HepG2 (cell line): ENCODE data around the gene CTIF. TPM values are rescaled to one million over a fixed set of nuclear protein-coding genes. Genes with fewer than 3 reads are reported as not detected.

ENCODE experiments used
- ATAC-seq: fragments of 200-7000 bp; cut with Tn5 transposase; 3 replicates; pipeline ENCODE4 v1.9.1; 2020; ENCODE audit warnings: mild to moderate bottlenecking, moderate library complexity
- BruUV-seq: library from RNA; stranded (reverse); fragments of 400-500 nt; replicated peaks from 2 replicates; lab custom pipeline; 2021; lab: Mats Ljungman, UMichigan
- CTCF ChIA-PET: fragments of 300-600 bp; formaldehyde crosslinking; extraction: SDS; loops from one replicate; lab custom pipeline; 2021; ENCODE audit warnings: low total read pairs, inconsistent platforms, low intra/inter-chr PET ratio; lab: Yijun Ruan, JAX
- POLR2A ChIA-PET: fragments of 350-600 bp; sonication (Branson Sonifier 250); formaldehyde crosslinking; loops from one replicate; lab custom pipeline; 2020; ENCODE audit warnings: antibody characterized with exemption, inconsistent platforms; lab: Yijun Ruan, JAX
- DNase-seq: peaks from one replicate; pipeline ENCODE4 v3.0.0-alpha.2; 2015; ENCODE audit warnings: low spot score
- FAIRE-seq: peaks from 3 replicates; lab custom pipeline; 2011; peaks lifted over from hg19 to GRCh38; lab: Jason Lieb, UNC
- H2AFZ ChIP-seq: one replicate; pipeline ENCODE4 v1.6.1; 2011; ENCODE audit warnings: low read length, inconsistent platforms
- H3K27ac ChIP-seq: fragments of 300-600 bp; 3 replicates; pipeline ENCODE4 v1.8.0; 2011; ENCODE audit warnings: mixed run types, mild to moderate bottlenecking, mixed read lengths, low read length, inconsistent platforms; ENCODE audit not compliant: insufficient read depth; ENCODE audit errors: extremely low read length
- H3K27me3 ChIP-seq, 2 experiments: fragments of 200-600 bp in 1 of 2; 2 replicates in 1 of 2; 3 replicates in 1 of 2; pipeline versions ENCODE4 v1.6.0 to v1.8.0; 2011; ENCODE audit warnings: low read length in 2 of 2, mild to moderate bottlenecking in 2 of 2, moderate library complexity in 2 of 2, inconsistent platforms in 1 of 2; ENCODE audit not compliant: insufficient read depth in 2 of 2, control insufficient read depth in 1 of 2
- H3K36me3 ChIP-seq, 2 experiments: fragments of 200-600 bp in 1 of 2; replicated peaks in 1 of 2; 2 replicates in 1 of 2; 3 replicates in 1 of 2; pipeline versions ENCODE4 v1.5.1 to v1.8.0; 2011; ENCODE audit warnings: low read length in 2 of 2, inconsistent platforms in 1 of 2; ENCODE audit not compliant: insufficient read depth in 2 of 2, control insufficient read depth in 1 of 2
- H3K4me1 ChIP-seq: 2 replicates; pipeline ENCODE4 v1.5.1; 2012; ENCODE audit warnings: low read length, inconsistent platforms; ENCODE audit not compliant: insufficient read depth
- H3K4me2 ChIP-seq: 2 replicates; pipeline ENCODE4 v1.6.0; 2011; ENCODE audit warnings: low read depth, low read length, inconsistent platforms
- H3K4me3 ChIP-seq, 3 experiments: fragments of 200-600 bp in 1 of 3; sonication (generic), shearing (Covaris generic) in 1 of 3; replicated peaks in 1 of 3; 2 replicates each; pipeline ENCODE4 v1.5.1; 2011 to 2016; ENCODE audit warnings: low read length in 3 of 3, inconsistent platforms in 2 of 3, low read depth in 2 of 3, mild to moderate bottlenecking in 2 of 3, control low read depth in 1 of 3, mixed read lengths in 1 of 3; ENCODE audit not compliant: insufficient read depth in 1 of 3
- H3K79me2 ChIP-seq: one replicate; pipeline ENCODE4 v1.6.1; 2011; ENCODE audit warnings: low read length, inconsistent platforms; ENCODE audit not compliant: insufficient read depth
- H3K9ac ChIP-seq: 2 replicates; pipeline ENCODE4 v1.6.0; 2011; ENCODE audit warnings: mild to moderate bottlenecking, low read depth, low read length, inconsistent platforms; ENCODE audit not compliant: insufficient read depth
- H3K9me3 ChIP-seq: 2 replicates; pipeline ENCODE4 v1.5.1; 2012; ENCODE audit warnings: mild to moderate bottlenecking, low read length
- H4K20me1 ChIP-seq: 2 replicates; pipeline ENCODE4 v1.6.0; 2011; ENCODE audit warnings: inconsistent platforms, mild to moderate bottlenecking, low read length, moderate library complexity; ENCODE audit not compliant: insufficient read depth
- NCOA1 ChIP-seq: sonication (generic); formaldehyde crosslinking; IDR thresholded peaks from 2 replicates; pipeline ENCODE4 v1.9.0; 2021; ENCODE audit warnings: missing genetic modification reagents
- NRL ChIP-seq: sonication (generic); formaldehyde crosslinking; IDR thresholded peaks from 2 replicates; pipeline ENCODE4 v1.5.0; 2020; ENCODE audit warnings: missing genetic modification reagents, mild to moderate bottlenecking, moderate library complexity, borderline replicate concordance
- RBM22 ChIP-seq: fragments of 200-400 bp; formaldehyde crosslinking; optimal IDR thresholded peaks from 2 replicates; pipeline ENCODE3; 2017; ENCODE audit warnings: mild to moderate bottlenecking, low read length, moderate library complexity
- TCF7L2 ChIP-seq: IDR thresholded peaks from 2 replicates; pipeline ENCODE4 v1.6.1; 2011; ENCODE audit warnings: mild to moderate bottlenecking, low read depth, low read length, moderate library complexity
- ZNF607 ChIP-seq: sonication (generic); formaldehyde crosslinking; IDR thresholded peaks from 2 replicates; pipeline ENCODE4 v1.5.1; 2020; ENCODE audit warnings: missing genetic modification reagents, mild to moderate bottlenecking, borderline replicate concordance
- ZNF619 ChIP-seq: sonication (generic); formaldehyde crosslinking; IDR thresholded peaks from 2 replicates; pipeline ENCODE4 v1.4.0; 2020; ENCODE audit warnings: mild to moderate bottlenecking, missing genetic modification reagents
- WGBS: methylation state at CpG from one replicate; pipeline ENCODE4 v1.1.6; 2017; ENCODE audit warnings: low lambda C conversion rate; 5-methylcytosine and 5-hydroxymethylcytosine counted together
- in situ Hi-C: cut with HindIII; loops from 2 replicates; pipeline ENCODE4 v1.10.0; 2017; ENCODE audit warnings: low pct_unique_long_range_greater_than_20kb; ENCODE audit not compliant: extremely low pct_ligation_motif_present
- intact Hi-C: fragments of 100-400 bp; cut with micrococcal nuclease; formaldehyde crosslinking; loops from one replicate; pipeline ENCODE4 v1.10.0; 2022; ENCODE audit not compliant: unreplicated experiment
- polyA plus RNA-seq, 8 experiments: library from polyadenylated mRNA; depleted of rRNA in 3 of 8; stranded (reverse) in 7 of 8; unstranded in 1 of 8; fragments of >200 nt; fragmentation: Illumina TruSeq in 4 of 8; extraction: Trizol in 4 of 8; gene quantifications; 2 replicates each; pipeline versions ENCODE4 v1.2.1 to v1.2.3, GENCODE V29; 2011 to 2016; ENCODE audit warnings: low read depth in 4 of 8, missing spikeins in 1 of 8, mixed read lengths in 1 of 8; ENCODE audit not compliant: insufficient read depth in 1 of 8
- total RNA-seq, 5 experiments: library from RNA; depleted of rRNA; stranded (reverse); fragments of >200 nt; fragmentation: Illumina TruSeq; extraction: Trizol; gene quantifications; 2 replicates each; pipeline ENCODE4 v1.2.3, GENCODE V29; 2016; ENCODE audit warnings: low read depth in 1 of 5
- TF ChIP-seq, protein P1 (sequence below): IDR thresholded peaks from 2 replicates; pipeline ENCODE4 v1.6.1; 2016

The CTIF gene
- total and polyA plus RNA-seq, 2 of the 13 experiments (the other 11 are each of a cell fraction or from before 2014, with no cell fraction given), result 18.2 to 28.0 TPM

DNA sequence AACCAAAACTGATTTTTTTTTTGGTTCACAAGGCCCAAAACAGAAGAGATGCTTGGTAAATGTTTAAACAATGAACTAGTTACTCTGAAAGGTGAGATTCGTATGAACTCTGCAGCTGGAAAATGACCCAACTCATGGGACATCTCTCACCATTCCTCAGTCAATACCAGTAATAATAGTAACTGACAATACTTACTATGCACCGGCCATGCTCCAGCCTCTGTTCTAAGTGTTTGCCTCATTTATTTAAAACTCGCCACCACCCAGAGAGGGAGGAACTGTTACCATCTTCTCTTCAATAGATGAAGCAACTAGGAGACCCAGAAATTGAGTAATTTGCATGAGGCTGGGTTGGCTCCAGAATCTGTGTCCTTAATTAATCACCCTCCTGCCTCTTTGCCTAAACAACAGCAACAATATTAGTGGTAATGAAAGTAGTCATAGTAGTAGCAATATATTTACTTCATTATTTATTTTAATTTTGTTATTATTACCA, 130.4 kb downstream of the CTIF start (continued):
- TF ChIP-seq NCOA1 (no peak), ZNF607 (no peak), ZNF619 (no peak), TCF7L2 (no peak)
- TF ChIP-seq, protein P1, sequence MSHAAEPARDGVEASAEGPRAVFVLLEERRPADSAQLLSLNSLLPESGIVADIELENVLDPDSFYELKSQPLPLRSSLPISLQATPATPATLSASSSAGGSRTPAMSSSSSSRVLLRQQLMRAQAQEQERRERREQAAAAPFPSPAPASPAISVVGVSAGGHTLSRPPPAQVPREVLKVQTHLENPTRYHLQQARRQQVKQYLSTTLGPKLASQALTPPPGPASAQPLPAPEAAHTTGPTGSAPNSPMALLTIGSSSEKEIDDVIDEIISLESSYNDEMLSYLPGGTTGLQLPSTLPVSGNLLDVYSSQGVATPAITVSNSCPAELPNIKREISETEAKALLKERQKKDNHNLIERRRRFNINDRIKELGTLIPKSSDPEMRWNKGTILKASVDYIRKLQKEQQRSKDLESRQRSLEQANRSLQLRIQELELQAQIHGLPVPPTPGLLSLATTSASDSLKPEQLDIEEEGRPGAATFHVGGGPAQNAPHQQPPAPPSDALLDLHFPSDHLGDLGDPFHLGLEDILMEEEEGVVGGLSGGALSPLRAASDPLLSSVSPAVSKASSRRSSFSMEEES (CRISPR knock-in tag), result no peak

DNA sequence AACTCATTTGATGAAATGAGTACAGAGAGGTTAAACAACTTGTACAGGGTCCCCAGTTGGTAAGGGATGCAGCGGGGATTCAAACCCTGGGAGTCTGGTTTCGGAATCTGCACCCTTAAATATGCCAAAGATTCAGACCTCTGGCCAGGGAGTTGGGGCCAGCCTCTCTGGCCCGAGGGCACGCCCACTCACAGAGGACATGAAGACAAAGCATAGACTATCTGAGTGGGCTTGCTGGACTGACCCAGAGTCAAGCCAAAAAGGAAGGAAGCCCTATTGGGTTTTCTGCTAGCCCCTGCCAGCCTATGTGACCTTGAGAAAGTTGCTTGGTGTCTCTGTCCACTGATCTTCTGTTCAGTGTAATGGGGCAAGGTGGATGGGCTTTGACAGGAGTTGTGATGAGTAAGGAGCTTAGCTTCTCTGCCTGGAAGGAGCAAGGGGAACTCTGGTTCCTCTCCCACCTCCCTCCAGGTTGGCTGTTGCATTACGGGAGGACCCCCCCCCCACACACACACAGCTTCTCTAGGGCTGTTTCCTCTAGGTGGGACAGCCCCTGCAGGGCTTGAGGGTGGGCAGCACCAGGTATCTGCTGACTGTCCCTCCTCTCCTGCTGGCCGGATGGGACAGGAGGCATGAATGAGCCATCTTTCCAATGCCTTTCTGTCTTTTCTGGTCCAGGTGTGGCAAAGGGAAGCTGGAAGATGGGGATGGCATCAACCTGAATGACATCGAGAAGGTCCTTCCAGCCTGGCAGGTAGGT, 131.3 kb downstream of the CTIF start:
- CTCF ChIA-PET, result no interaction called here
- H3K27ac ChIP-seq, result no peak overlapping the region
- no peaks in the 10 kb centered on the region for H4K20me1 ChIP-seq
- DNase-seq (no peak), ATAC-seq (no peak), FAIRE-seq (no peak)
- no peak overlapping the region for H2AFZ ChIP-seq
- H3K4me3 ChIP-seq, result no peak overlapping the region
- peaks cover 24 to 55% of the 10 kb centered on the region in 2 experiments for H3K36me3 ChIP-seq
- POLR2A ChIA-PET, result no interaction called here
- TF ChIP-seq RBM22 (peak; percentile 63), NRL (no peak)
- no TSS peak for BruUV-seq
- peaks cover 4% of the 10 kb centered on the region; the same call in 1 of the 2 replicates for H3K9me3 ChIP-seq
- in situ Hi-C loops, result loop anchor here (10.0 kb wide), 1 partner anchor 385 kb away; no protein-coding TSS in a partner anchor
- peaks cover 22% of the 10 kb centered on the region for H3K4me1 ChIP-seq
- intact Hi-C loops, result loop anchor here (10.0 kb wide), 1 partner anchor 115 kb away; no protein-coding TSS in a partner anchor
- WGBS, result 89% methylated on average over 7 of the region's 7 CpGs
- no peaks in the 10 kb centered on the region for H3K27me3 ChIP-seq
- no peak overlapping the region for H3K4me2 ChIP-seq
- H3K9ac ChIP-seq, result no peak overlapping the region
- no peaks in the 10 kb centered on the region for H3K79me2 ChIP-seq
